Measurements from ENCODE around the gene GFAP.

- TF ChIP-seq, protein P1, sequence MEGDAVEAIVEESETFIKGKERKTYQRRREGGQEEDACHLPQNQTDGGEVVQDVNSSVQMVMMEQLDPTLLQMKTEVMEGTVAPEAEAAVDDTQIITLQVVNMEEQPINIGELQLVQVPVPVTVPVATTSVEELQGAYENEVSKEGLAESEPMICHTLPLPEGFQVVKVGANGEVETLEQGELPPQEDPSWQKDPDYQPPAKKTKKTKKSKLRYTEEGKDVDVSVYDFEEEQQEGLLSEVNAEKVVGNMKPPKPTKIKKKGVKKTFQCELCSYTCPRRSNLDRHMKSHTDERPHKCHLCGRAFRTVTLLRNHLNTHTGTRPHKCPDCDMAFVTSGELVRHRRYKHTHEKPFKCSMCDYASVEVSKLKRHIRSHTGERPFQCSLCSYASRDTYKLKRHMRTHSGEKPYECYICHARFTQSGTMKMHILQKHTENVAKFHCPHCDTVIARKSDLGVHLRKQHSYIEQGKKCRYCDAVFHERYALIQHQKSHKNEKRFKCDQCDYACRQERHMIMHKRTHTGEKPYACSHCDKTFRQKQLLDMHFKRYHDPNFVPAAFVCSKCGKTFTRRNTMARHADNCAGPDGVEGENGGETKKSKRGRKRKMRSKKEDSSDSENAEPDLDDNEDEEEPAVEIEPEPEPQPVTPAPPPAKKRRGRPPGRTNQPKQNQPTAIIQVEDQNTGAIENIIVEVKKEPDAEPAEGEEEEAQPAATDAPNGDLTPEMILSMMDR (IDR thresholded peaks at IDR 0.05), result no peak
- TF ChIP-seq POLR2A (IDR thresholded peaks at IDR 0.05), result no peak
Observed at GRCh38 chr17:44908761-44909326, 6.5 kb downstream of the GFAP start.
